T-helper 17 cell (primary cell): ENCODE measurements around the gene CCNF. TPM values are rescaled to one million over a fixed set of nuclear protein-coding genes. Genes with fewer than 3 reads are reported as not detected.
"Not testable (repeated sequence)": the region's sequence is repeated elsewhere in the genome, so short reads cannot be mapped to it uniquely, and the experiment has no call there.

Source experiments
- ATAC-seq: fragments of 150-1000 bp; cut with Tn5 transposase; 2 replicates; pipeline ENCODE4 v1.10.0; 2021; ENCODE audit warnings: mild to moderate bottlenecking, moderate library complexity
- DNase-seq, 3 donors: peaks; one replicate each; pipeline versions ENCODE4 v3.0.0 to v3.0.0-alpha.2; 2020 to 2021
- H3K9me3 ChIP-seq: one replicate; pipeline ENCODE4 v1.7.0; 2013; ENCODE audit warnings: low read length, mild to moderate bottlenecking; ENCODE audit not compliant: control insufficient read depth, poor library complexity, severe bottlenecking
- H3K27ac Mint-ChIP-seq: one replicate; pipeline ENCODE4 v1.8.0; 2022; ENCODE audit warnings: mild to moderate bottlenecking, moderate library complexity, mixed read lengths
- H3K27me3 Mint-ChIP-seq: one replicate; pipeline ENCODE4 v1.8.0; 2022; ENCODE audit warnings: mixed read lengths
- H3K36me3 Mint-ChIP-seq: one replicate; pipeline ENCODE4 v1.8.0; 2022; ENCODE audit warnings: low read depth, mixed read lengths
- H3K4me1 Mint-ChIP-seq: one replicate; pipeline ENCODE4 v1.8.0; 2022; ENCODE audit warnings: mild to moderate bottlenecking, mixed read lengths
- H3K4me3 Mint-ChIP-seq: one replicate; pipeline ENCODE4 v1.8.0; 2022; ENCODE audit warnings: mild to moderate bottlenecking, moderate library complexity, mixed read lengths
- total RNA-seq, 4 donors: library from RNA in 2 of 4; stranded (reverse) in 2 of 4; gene quantifications; one replicate each; pipeline ENCODE4 v1.2.3 and lab custom pipeline; 2022 to 2026

CCNF gene
- total RNA-seq, 2 donors from 2014 or later = 2.9 to 3.3 TPM

- H3K4me1 Mint-ChIP-seq = peaks cover 23% of the 10 kb centered on the region
- H3K27ac Mint-ChIP-seq = no peak overlapping the region
These were observed 45.0 kb downstream of the CCNF start for GRCh38 chr16:2473999-2474876.

GRCh38 chr16:2474877-2475412, 45.7 kb downstream of the CCNF start, which contains the start of gene TBC1D24:
Gene TBC1D24, plus strand, starts transcription at chr16:2475127. Its CDS starts 21,022 bp downstream, at chr16:2496149.
- ATAC-seq (peak; percentile 64), DNase-seq (peak; percentile 65 to 77 (median 71))
- Mint-ChIP-seq H3K27me3 (peaks cover 13% of the 10 kb centered on the region), H3K36me3 (no peaks in the 10 kb centered on the region), H3K4me3 (peak within 1 kb of the TSS; percentile 72), H3K27ac (no peak within 1 kb of the TSS), H3K4me1 (peaks cover 23% of the 10 kb centered on the region)
- H3K9me3 ChIP-seq = no peaks in the 10 kb centered on the region

More at GRCh38 chr16:2473999-2474876, 45.0 kb downstream of the CCNF start:
- H3K27me3 Mint-ChIP-seq = peaks cover 19% of the 10 kb centered on the region
- H3K36me3 Mint-ChIP-seq = no peaks in the 10 kb centered on the region
- ATAC-seq = peak; percentile 83
- H3K9me3 ChIP-seq = no peaks in the 10 kb centered on the region
- H3K4me3 Mint-ChIP-seq = peak overlapping the region; percentile 72
- DNase-seq = peak; percentile 50 to 54 (median 53)

GRCh38 chr16:2475413-2476344, 46.4 kb downstream of the CCNF start:
- DNase-seq (no peak), ATAC-seq (peak; percentile 53)
- Mint-ChIP-seq H3K27ac (no peak overlapping the region), H3K27me3 (peaks cover 7% of the 10 kb centered on the region), H3K4me3 (peak overlapping the region; percentile 72), H3K36me3 (no peaks in the 10 kb centered on the region), H3K4me1 (peaks cover 25% of the 10 kb centered on the region)
- no peaks in the 10 kb centered on the region for H3K9me3 ChIP-seq

GRCh38 chr16:2476345-2476720, 47.1 kb downstream of the CCNF start:
- peaks cover 7% of the 10 kb centered on the region for H3K27me3 Mint-ChIP-seq
- H3K36me3 Mint-ChIP-seq = no peaks in the 10 kb centered on the region
- DNase-seq (no peak), ATAC-seq (no peak)
- H3K27ac Mint-ChIP-seq = no peak overlapping the region
- peaks cover 25% of the 10 kb centered on the region for H3K4me1 Mint-ChIP-seq
- no peaks in the 10 kb centered on the region for H3K9me3 ChIP-seq
- H3K4me3 Mint-ChIP-seq = peak overlapping the region; percentile 72

GRCh38 chr16:2476741-2477140, 47.5 kb downstream of the CCNF start:
- peaks cover 25% of the 10 kb centered on the region for H3K4me1 Mint-ChIP-seq
- H3K9me3 ChIP-seq = no peaks in the 10 kb centered on the region
- ATAC-seq (no peak), DNase-seq (no peak)
- H3K27me3 Mint-ChIP-seq = peaks cover 7% of the 10 kb centered on the region
- H3K27ac Mint-ChIP-seq = no peak overlapping the region
- H3K4me3 Mint-ChIP-seq = peak overlapping the region; percentile 72
- H3K36me3 Mint-ChIP-seq = no peaks in the 10 kb centered on the region

- DNase-seq (no peak), ATAC-seq (no peak)
- H3K36me3 Mint-ChIP-seq = no peaks in the 10 kb centered on the region
- no peaks in the 10 kb centered on the region for H3K9me3 ChIP-seq
- no peak overlapping the region for H3K27ac Mint-ChIP-seq
- H3K27me3 Mint-ChIP-seq = peaks cover 7% of the 10 kb centered on the region
- H3K4me3 Mint-ChIP-seq = no peak overlapping the region
- peaks cover 26% of the 10 kb centered on the region for H3K4me1 Mint-ChIP-seq
These were observed 48.1 kb downstream of the CCNF start for GRCh38 chr16:2477327-2477726.

GRCh38 chr16:2478279-2478678, 49.0 kb downstream of the CCNF start:
- DNase-seq (no peak), ATAC-seq (no peak)
- Mint-ChIP-seq H3K27me3 (peaks cover 1% of the 10 kb centered on the region), H3K4me3 (no peak overlapping the region), H3K27ac (no peak overlapping the region), H3K36me3 (no peaks in the 10 kb centered on the region), H3K4me1 (peaks cover 26% of the 10 kb centered on the region)
- no peaks in the 10 kb centered on the region for H3K9me3 ChIP-seq

- H3K4me3 Mint-ChIP-seq, H3K9me3 ChIP-seq, H3K27me3 Mint-ChIP-seq, DNase-seq, ATAC-seq, H3K36me3 Mint-ChIP-seq, H3K27ac Mint-ChIP-seq: not testable (repeated sequence)
- peaks cover 36% of the 10 kb centered on the region for H3K4me1 Mint-ChIP-seq
These were observed 50.7 kb downstream of the CCNF start for GRCh38 chr16:2479996-2480395.

GRCh38 chr16:2480948-2481347, 51.7 kb downstream of the CCNF start:
- no peak for ATAC-seq
- H3K4me3 Mint-ChIP-seq = no peak overlapping the region
- H3K4me1 Mint-ChIP-seq = peaks cover 38% of the 10 kb centered on the region
- H3K27me3 Mint-ChIP-seq = no peaks in the 10 kb centered on the region
- H3K27ac Mint-ChIP-seq = no peak overlapping the region
- H3K9me3 ChIP-seq = no peaks in the 10 kb centered on the region
- DNase-seq = no peak
- H3K36me3 Mint-ChIP-seq = no peaks in the 10 kb centered on the region

GRCh38 chr16:2481676-2482075, 52.4 kb downstream of the CCNF start:
- no peaks in the 10 kb centered on the region for H3K9me3 ChIP-seq
- DNase-seq (no peak), ATAC-seq (no peak)
- H3K4me1 Mint-ChIP-seq = peaks cover 37% of the 10 kb centered on the region
- no peak overlapping the region for H3K27ac Mint-ChIP-seq
- H3K36me3 Mint-ChIP-seq = no peaks in the 10 kb centered on the region
- H3K27me3 Mint-ChIP-seq = no peaks in the 10 kb centered on the region
- H3K4me3 Mint-ChIP-seq = no peak overlapping the region

- no peak for ATAC-seq
These were observed 53.0 kb downstream of the CCNF start for GRCh38 chr16:2482249-2482648.

GRCh38 chr16:2482708-2483534, 53.7 kb downstream of the CCNF start:
- Mint-ChIP-seq H3K4me1 (peaks cover 36% of the 10 kb centered on the region), H3K27me3 (no peaks in the 10 kb centered on the region), H3K27ac (no peak overlapping the region), H3K36me3 (no peaks in the 10 kb centered on the region), H3K4me3 (no peak overlapping the region)
- DNase-seq (no peak), ATAC-seq (no peak)
- H3K9me3 ChIP-seq = no peaks in the 10 kb centered on the region

More at GRCh38 chr16:2482249-2482648, 53.0 kb downstream of the CCNF start:
- Mint-ChIP-seq H3K4me3 (no peak overlapping the region), H3K27me3 (no peaks in the 10 kb centered on the region), H3K36me3 (no peaks in the 10 kb centered on the region), H3K4me1 (peaks cover 38% of the 10 kb centered on the region), H3K27ac (no peak overlapping the region)
- DNase-seq = no peak
- H3K9me3 ChIP-seq = no peaks in the 10 kb centered on the region
